Posterior cingulate gyrus (tissue), 11 donors: ENCODE data around the gene IRF2BP1.

ENCODE experiments used
- DNase-seq, 10 donors: peaks; one replicate each; pipeline versions ENCODE4 v3.0.0 to v3.0.0-alpha.2; 2020 to 2021; ENCODE audit warnings: mixed read lengths in 3 of 10
- intact Hi-C: fragments of 100-400 bp; cut with DNase I; formaldehyde crosslinking; loops from one replicate; pipeline ENCODE4 v1.15.1; 2023

Gene IRF2BP1

GRCh38 chr19:45885556-45886426 is at the start of gene IRF2BP1:
IRF2BP1 (minus strand) TSS chr19:45886141; CDS start chr19:45885774, 367 bp downstream.
- intact Hi-C loops, result loop anchor here (2.0 kb wide), 3 partner anchors 17 to 131 kb away; partner anchors contain the start of genes MYPOP and SYMPK
- DNase-seq, result peak; percentile 87 to 99 (median 92)

GRCh38 chr19:45935267-45935666 is 49.3 kb upstream of the IRF2BP1 start:
- peak in 1 of 10 donors; percentile 74 for DNase-seq
- intact Hi-C loops, result no loop called here

GRCh38 chr19:45934551-45935230 is 48.8 kb upstream of the IRF2BP1 start:
- DNase-seq, result no peak

GRCh38 chr19:45933759-45934158 is 47.8 kb upstream of the IRF2BP1 start:
- intact Hi-C loops, result no loop called here
- DNase-seq, result no peak

More at GRCh38 chr19:45934551-45935230, 48.8 kb upstream of the IRF2BP1 start:
- intact Hi-C loops, result no loop called here

- intact Hi-C loops, result no loop called here
- DNase-seq, result no peak
These were observed 45.1 kb upstream of the IRF2BP1 start for GRCh38 chr19:45931055-45931454.

GRCh38 chr19:45929247-45929646 is 43.3 kb upstream of the IRF2BP1 start:
- DNase-seq, result no peak

GRCh38 chr19:45927565-45928261 is 41.8 kb upstream of the IRF2BP1 start:
- intact Hi-C loops, result no loop called here

More at GRCh38 chr19:45929247-45929646, 43.3 kb upstream of the IRF2BP1 start:
- intact Hi-C loops, result no loop called here

GRCh38 chr19:45924891-45925447 is 39.0 kb upstream of the IRF2BP1 start:
- intact Hi-C loops, result no loop called here
- DNase-seq, result no peak

More at GRCh38 chr19:45927565-45928261, 41.8 kb upstream of the IRF2BP1 start:
- DNase-seq, result peak; percentile 74 to 98 (median 89)

GRCh38 chr19:45922281-45922680 is 36.3 kb upstream of the IRF2BP1 start:
- peak in 1 of 10 donors; percentile 16 for DNase-seq

GRCh38 chr19:45920458-45920857 is 34.5 kb upstream of the IRF2BP1 start:
- intact Hi-C loops, result no loop called here
- peak in 1 of 10 donors; percentile 53 for DNase-seq

More at GRCh38 chr19:45922281-45922680, 36.3 kb upstream of the IRF2BP1 start:
- intact Hi-C loops, result no loop called here

- DNase-seq, result peak in 6 of 10 donors; percentile 28 to 90 (median 54)
- intact Hi-C loops, result no loop called here
These were observed 33.7 kb upstream of the IRF2BP1 start for GRCh38 chr19:45919678-45920077.

GRCh38 chr19:45918721-45919120 is 32.8 kb upstream of the IRF2BP1 start:
- peak in 1 of 10 donors; percentile 18 for DNase-seq
- intact Hi-C loops, result no loop called here

- intact Hi-C loops, result no loop called here
- peak in 1 of 10 donors; percentile 15 for DNase-seq
These were observed 31.6 kb upstream of the IRF2BP1 start for GRCh38 chr19:45917421-45918091.

- intact Hi-C loops, result no loop called here
- DNase-seq, result peak in 3 of 10 donors; percentile 28 to 70 (median 70)
These were observed 28.2 kb upstream of the IRF2BP1 start, which contains the start of gene NANOS2 for GRCh38 chr19:45913874-45914830. NANOS2 (minus strand) TSS chr19:45914778; CDS start chr19:45914693, 85 bp downstream.

- intact Hi-C loops, result no loop called here
- DNase-seq, result peak in 1 of 10 donors; percentile 17
These were observed 25.4 kb upstream of the IRF2BP1 start for GRCh38 chr19:45911291-45911690.

GRCh38 chr19:45908956-45909355 is 23.0 kb upstream of the IRF2BP1 start:
- intact Hi-C loops, result loop anchor here (10.0 kb wide), 2 partner anchors 46 to 166 kb away; no protein-coding TSS in a partner anchor

GRCh38 chr19:45906221-45906620 is 20.3 kb upstream of the IRF2BP1 start:
- DNase-seq, result no peak
- intact Hi-C loops, result loop anchor here (10.0 kb wide), 2 partner anchors 49 to 169 kb away; no protein-coding TSS in a partner anchor

More at GRCh38 chr19:45908956-45909355, 23.0 kb upstream of the IRF2BP1 start:
- peak in 1 of 10 donors; percentile 10 for DNase-seq

- intact Hi-C loops, result loop anchor here (10.0 kb wide), 2 partner anchors 50 to 170 kb away; no protein-coding TSS in a partner anchor
- peak in 1 of 10 donors; percentile 50 for DNase-seq
These were observed 19.1 kb upstream of the IRF2BP1 start for GRCh38 chr19:45905011-45905410.
